ENCODE results near the gene PROK2.

The PROK2 gene

GRCh38 chr3:71754610-71755253, 30.2 kb downstream of the PROK2 start:
- in situ Hi-C loops (cut with MboI; ENCODE audit: low sequenced_read_pairs, unreplicated experiment), result no loop called here
- TF ChIP-seq CTCF (IDR thresholded peaks at IDR 0.05; ENCODE audit: borderline replicate concordance, control extremely low read depth, extremely low read depth, insufficient read depth, missing control alignments), result no peak
- no peak for DNase-seq (ENCODE audit: low spot score)

GRCh38 chr3:71753701-71754609, 31.0 kb downstream of the PROK2 start, which contains the start of gene GPR27:
GPR27 (plus strand) TSS chr3:71753855; CDS start chr3:71754050, 195 bp downstream.
- TF ChIP-seq CTCF (IDR thresholded peaks at IDR 0.05; ENCODE audit: borderline replicate concordance, control extremely low read depth, extremely low read depth, insufficient read depth, missing control alignments), result no peak
- in situ Hi-C loops (cut with MboI; ENCODE audit: low sequenced_read_pairs, unreplicated experiment), result no loop called here
- DNase-seq (ENCODE audit: low spot score), result peak; percentile 34

GRCh38 chr3:71752831-71753700, 31.9 kb downstream of the PROK2 start:
- no peak for TF ChIP-seq CTCF (IDR thresholded peaks at IDR 0.05; ENCODE audit: borderline replicate concordance, control extremely low read depth, extremely low read depth, insufficient read depth, missing control alignments)
- no peak for DNase-seq (ENCODE audit: low spot score)
- in situ Hi-C loops (cut with MboI; ENCODE audit: low sequenced_read_pairs, unreplicated experiment), result no loop called here

GRCh38 chr3:71751602-71752001, 33.3 kb downstream of the PROK2 start:
- TF ChIP-seq CTCF (IDR thresholded peaks at IDR 0.05; ENCODE audit: borderline replicate concordance, control extremely low read depth, extremely low read depth, insufficient read depth, missing control alignments), result no peak
- in situ Hi-C loops (cut with MboI; ENCODE audit: low sequenced_read_pairs, unreplicated experiment), result no loop called here
- DNase-seq (ENCODE audit: low spot score), result no peak

DNA sequence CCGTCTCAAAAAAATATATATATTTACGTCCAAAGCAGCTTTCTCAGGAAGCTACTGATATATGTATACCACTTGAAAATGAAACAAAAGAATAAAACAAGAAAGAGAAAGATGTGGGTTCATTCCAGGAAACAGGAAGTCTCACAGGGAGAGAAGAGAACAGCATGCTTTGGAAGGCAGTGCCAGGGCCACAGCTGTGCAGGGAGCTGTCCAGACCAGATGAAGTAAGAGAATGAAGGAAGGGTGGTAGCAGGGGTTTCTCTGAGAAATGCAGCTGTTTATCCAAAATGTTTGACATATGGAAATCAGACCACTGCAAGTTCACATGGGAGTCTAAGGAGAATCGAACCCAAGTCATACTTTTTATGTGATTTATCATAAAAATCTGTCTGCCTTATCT, 40.2 kb downstream of the PROK2 start:
- no peak for TF ChIP-seq CTCF (IDR thresholded peaks at IDR 0.05; ENCODE audit: borderline replicate concordance, control extremely low read depth, extremely low read depth, insufficient read depth, missing control alignments)
- in situ Hi-C loops (cut with MboI; ENCODE audit: low sequenced_read_pairs, unreplicated experiment), result no loop called here
- DNase-seq (ENCODE audit: low spot score), result no peak

GRCh38 chr3:71742621-71743020, 42.3 kb downstream of the PROK2 start:
- in situ Hi-C loops (cut with MboI; ENCODE audit: low sequenced_read_pairs, unreplicated experiment), result no loop called here
- no peak for TF ChIP-seq CTCF (IDR thresholded peaks at IDR 0.05; ENCODE audit: borderline replicate concordance, control extremely low read depth, extremely low read depth, insufficient read depth, missing control alignments)
- DNase-seq (ENCODE audit: low spot score), result no peak

All from GM13976 (cell line).